Measurements from ENCODE around the gene CTSH. TPM values are rescaled to one million over a fixed set of nuclear protein-coding genes. Genes with fewer than 3 reads are reported as not detected.

CTSH gene
- total RNA-seq, 2 donors from 2014 or later, result 61.9 to 101 TPM

GRCh38 chr15:78990278-78990677 lies 45.4 kb upstream of the CTSH start:
- no peaks in the 10 kb centered on the region for H3K9me3 ChIP-seq (ENCODE audit: control insufficient read depth, low read length)
- DNase-seq, result no peak
- no peaks in the 10 kb centered on the region for H3K27me3 ChIP-seq (ENCODE audit: control insufficient read depth, insufficient read depth, low read length, poor library complexity, severe bottlenecking)
- no peaks in the 10 kb centered on the region for H3K36me3 ChIP-seq (ENCODE audit: control insufficient read depth, insufficient read depth, low read length)
- Mint-ChIP-seq H3K4me1 (no peaks in the 10 kb centered on the region), H3K36me3 (ENCODE audit: low read depth) (no peaks in the 10 kb centered on the region), H3K27ac (no peak overlapping the region), H3K4me3 (no peak overlapping the region), H3K27me3 (ENCODE audit: insufficient read depth) (peaks cover 2% of the 10 kb centered on the region), H3K9me3 (no peaks in the 10 kb centered on the region)
- no peak for TF ChIP-seq CTCF (conservative IDR thresholded peaks at IDR 0.05)
- H3K27ac ChIP-seq (ENCODE audit: low read depth, low read length), result no peak overlapping the region
- WGBS, 2 experiments (ENCODE audit: insufficient coverage in 1 of 2, insufficient read length in 1 of 2), result 93% methylated on average over 1 of the region's 1 CpG; no CpG with 5 or more reads in 1 of the 2 experiments
- H3K4me1 ChIP-seq (ENCODE audit: control insufficient read depth, insufficient read depth, low read length), result no peaks in the 10 kb centered on the region
- H3K4me3 ChIP-seq (ENCODE audit: low read length), result no peak overlapping the region
- no peak overlapping the region for H3K9ac ChIP-seq (ENCODE audit: extremely low read depth, low read length, poor library complexity, severe bottlenecking)

GRCh38 chr15:78989701-78990240 lies 44.9 kb upstream of the CTSH start:
- H3K4me1 ChIP-seq (ENCODE audit: control insufficient read depth, insufficient read depth, low read length), result no peaks in the 10 kb centered on the region
- Mint-ChIP-seq H3K27me3 (ENCODE audit: insufficient read depth) (peaks cover 2% of the 10 kb centered on the region), H3K4me1 (no peaks in the 10 kb centered on the region), H3K36me3 (ENCODE audit: low read depth) (no peaks in the 10 kb centered on the region), H3K4me3 (no peak overlapping the region), H3K9me3 (no peaks in the 10 kb centered on the region), H3K27ac (no peak overlapping the region)
- WGBS, 2 experiments (ENCODE audit: insufficient coverage in 1 of 2, insufficient read length in 1 of 2), result 87 to 93% methylated on average over 3 to 9 of the region's 9 CpGs
- H3K36me3 ChIP-seq (ENCODE audit: control insufficient read depth, insufficient read depth, low read length), result no peaks in the 10 kb centered on the region
- TF ChIP-seq CTCF (conservative IDR thresholded peaks at IDR 0.05), result no peak
- DNase-seq, result no peak
- H3K4me3 ChIP-seq (ENCODE audit: low read length), result no peak overlapping the region
- H3K27ac ChIP-seq (ENCODE audit: low read depth, low read length), result no peak overlapping the region
- H3K27me3 ChIP-seq (ENCODE audit: control insufficient read depth, insufficient read depth, low read length, poor library complexity, severe bottlenecking), result no peaks in the 10 kb centered on the region
- no peak overlapping the region for H3K9ac ChIP-seq (ENCODE audit: extremely low read depth, low read length, poor library complexity, severe bottlenecking)
- H3K9me3 ChIP-seq (ENCODE audit: control insufficient read depth, low read length), result no peaks in the 10 kb centered on the region

GRCh38 chr15:78988361-78988911 lies 43.6 kb upstream of the CTSH start:
- Mint-ChIP-seq H3K27ac (no peak overlapping the region), H3K9me3 (no peaks in the 10 kb centered on the region), H3K4me3 (no peak overlapping the region), H3K27me3 (ENCODE audit: insufficient read depth) (peaks cover 2% of the 10 kb centered on the region), H3K36me3 (ENCODE audit: low read depth) (no peaks in the 10 kb centered on the region), H3K4me1 (no peaks in the 10 kb centered on the region)
- no peak overlapping the region for H3K27ac ChIP-seq (ENCODE audit: low read depth, low read length)
- H3K9me3 ChIP-seq (ENCODE audit: control insufficient read depth, low read length), result no peaks in the 10 kb centered on the region
- no peaks in the 10 kb centered on the region for H3K27me3 ChIP-seq (ENCODE audit: control insufficient read depth, insufficient read depth, low read length, poor library complexity, severe bottlenecking)
- H3K36me3 ChIP-seq (ENCODE audit: control insufficient read depth, insufficient read depth, low read length), result no peaks in the 10 kb centered on the region
- no peak overlapping the region for H3K4me3 ChIP-seq (ENCODE audit: low read length)
- 84 to 87% methylated on average over 4 to 7 of the region's 7 CpGs for WGBS, 2 experiments (ENCODE audit: insufficient coverage in 1 of 2, insufficient read length in 1 of 2)
- no peak overlapping the region for H3K9ac ChIP-seq (ENCODE audit: extremely low read depth, low read length, poor library complexity, severe bottlenecking)
- no peak for TF ChIP-seq CTCF (conservative IDR thresholded peaks at IDR 0.05)
- DNase-seq, result no peak
- no peaks in the 10 kb centered on the region for H3K4me1 ChIP-seq (ENCODE audit: control insufficient read depth, insufficient read depth, low read length)

Data from endodermal cell (in vitro differentiated cells).